Measurements from ENCODE around the gene LRRC3.

DNA sequence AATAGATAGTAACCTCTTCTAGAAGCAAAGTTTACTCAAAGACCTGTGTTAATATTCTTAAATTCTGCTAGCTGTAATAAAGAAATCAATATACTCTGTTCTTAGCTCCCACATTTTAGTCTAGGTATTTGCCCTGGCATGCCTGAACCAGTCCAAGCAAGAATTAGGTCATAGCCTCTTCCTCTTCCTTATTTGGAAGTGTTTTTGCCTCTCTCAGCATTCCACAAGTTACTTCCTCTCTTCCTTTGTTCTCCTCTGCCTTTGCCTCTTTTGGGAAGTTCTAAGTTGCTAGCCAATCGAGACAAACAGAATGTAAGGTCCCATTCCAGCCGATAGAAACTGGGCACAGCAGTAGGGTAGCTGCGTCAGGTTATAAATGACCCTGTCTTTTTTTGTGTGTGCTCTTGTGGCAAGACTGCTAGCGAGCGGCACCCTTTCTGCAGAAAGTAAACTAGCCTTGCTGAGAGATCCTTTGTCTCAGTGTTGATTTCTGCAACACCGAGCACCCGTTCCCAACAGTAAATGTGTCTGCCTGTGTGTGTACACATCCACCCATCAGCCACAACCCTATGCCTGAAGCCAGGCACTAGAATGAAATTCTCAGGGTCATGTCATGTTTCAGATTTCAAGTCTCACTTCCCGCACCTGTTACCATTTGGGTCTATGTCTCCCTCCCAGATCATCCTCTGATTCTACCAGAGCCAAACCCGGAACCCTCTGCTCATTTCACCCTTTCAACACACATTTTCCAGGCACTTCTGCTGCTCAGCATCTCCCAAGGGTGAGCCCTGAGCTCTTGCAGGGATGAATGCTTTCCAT, 37.5 kb downstream of the LRRC3 start:
- TF ChIP-seq, protein P1, sequence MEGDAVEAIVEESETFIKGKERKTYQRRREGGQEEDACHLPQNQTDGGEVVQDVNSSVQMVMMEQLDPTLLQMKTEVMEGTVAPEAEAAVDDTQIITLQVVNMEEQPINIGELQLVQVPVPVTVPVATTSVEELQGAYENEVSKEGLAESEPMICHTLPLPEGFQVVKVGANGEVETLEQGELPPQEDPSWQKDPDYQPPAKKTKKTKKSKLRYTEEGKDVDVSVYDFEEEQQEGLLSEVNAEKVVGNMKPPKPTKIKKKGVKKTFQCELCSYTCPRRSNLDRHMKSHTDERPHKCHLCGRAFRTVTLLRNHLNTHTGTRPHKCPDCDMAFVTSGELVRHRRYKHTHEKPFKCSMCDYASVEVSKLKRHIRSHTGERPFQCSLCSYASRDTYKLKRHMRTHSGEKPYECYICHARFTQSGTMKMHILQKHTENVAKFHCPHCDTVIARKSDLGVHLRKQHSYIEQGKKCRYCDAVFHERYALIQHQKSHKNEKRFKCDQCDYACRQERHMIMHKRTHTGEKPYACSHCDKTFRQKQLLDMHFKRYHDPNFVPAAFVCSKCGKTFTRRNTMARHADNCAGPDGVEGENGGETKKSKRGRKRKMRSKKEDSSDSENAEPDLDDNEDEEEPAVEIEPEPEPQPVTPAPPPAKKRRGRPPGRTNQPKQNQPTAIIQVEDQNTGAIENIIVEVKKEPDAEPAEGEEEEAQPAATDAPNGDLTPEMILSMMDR (IDR thresholded peaks at IDR 0.05; ENCODE audit: low read depth, low read length): no peak
- TF ChIP-seq POLR2A (IDR thresholded peaks at IDR 0.05; ENCODE audit: extremely low read depth, insufficient read length): no peak
- TF ChIP-seq MYC (IDR thresholded peaks at IDR 0.05; ENCODE audit: low read depth, low read length): no peak
- no peak for TF ChIP-seq MAX (IDR thresholded peaks at IDR 0.05; ENCODE audit: low read depth, low read length)
